Immature natural killer cell (primary cell): ENCODE results near the gene MIPOL1. TPM values are rescaled to one million over a fixed set of nuclear protein-coding genes. Genes with fewer than 3 reads are reported as not detected.
"Not testable (repeated sequence)": the region's sequence is repeated elsewhere in the genome, so short reads cannot be mapped to it uniquely, and the experiment has no call there.

Experiments used
- DNase-seq, 3 donors: peaks; one replicate each; pipeline ENCODE4 v3.0.0; 2022; ENCODE audit warnings: mixed read lengths in 1 of 3
- H3K27ac Mint-ChIP-seq, 6 donors: one replicate each; pipeline ENCODE4 v1.8.0; 2020; ENCODE audit warnings: mixed read lengths in 6 of 6, mild to moderate bottlenecking in 5 of 6, inconsistent platforms in 4 of 6, moderate library complexity in 3 of 6
- H3K27me3 Mint-ChIP-seq, 3 donors: one replicate each; pipeline ENCODE4 v1.8.0; 2020 to 2021; ENCODE audit warnings: low read depth in 3 of 3, mild to moderate bottlenecking in 3 of 3, mixed read lengths in 3 of 3, moderate library complexity in 3 of 3, inconsistent platforms in 1 of 3
- H3K36me3 Mint-ChIP-seq, 3 donors: one replicate each; pipeline ENCODE4 v1.8.0; 2020; ENCODE audit warnings: mixed read lengths in 3 of 3, inconsistent platforms in 2 of 3, mild to moderate bottlenecking in 2 of 3
- H3K4me1 Mint-ChIP-seq, 2 donors: one replicate each; pipeline ENCODE4 v1.8.0; 2020; ENCODE audit warnings: inconsistent platforms in 2 of 2, mild to moderate bottlenecking in 2 of 2, mixed read lengths in 2 of 2, moderate library complexity in 1 of 2
- H3K4me3 Mint-ChIP-seq, 5 donors: one replicate each; pipeline ENCODE4 v1.8.0; 2020; ENCODE audit warnings: mild to moderate bottlenecking in 5 of 5, mixed read lengths in 5 of 5, inconsistent platforms in 3 of 5, moderate library complexity in 3 of 5
- H3K9me3 Mint-ChIP-seq, 6 donors: one replicate each; pipeline ENCODE4 v1.8.0; 2020; ENCODE audit warnings: mild to moderate bottlenecking in 6 of 6, mixed read lengths in 6 of 6, inconsistent platforms in 4 of 6, moderate library complexity in 3 of 6
- polyA plus RNA-seq, 3 donors: library from polyadenylated mRNA; unstranded; fragments of 300-500 nt; fragmentation: Illumina TruSeq; gene quantifications; one replicate each; pipeline ENCODE4 v1.2.3, GENCODE V29; 2021

Gene MIPOL1
- polyA plus RNA-seq, 3 donors from 2014 or later: not detected

DNA sequence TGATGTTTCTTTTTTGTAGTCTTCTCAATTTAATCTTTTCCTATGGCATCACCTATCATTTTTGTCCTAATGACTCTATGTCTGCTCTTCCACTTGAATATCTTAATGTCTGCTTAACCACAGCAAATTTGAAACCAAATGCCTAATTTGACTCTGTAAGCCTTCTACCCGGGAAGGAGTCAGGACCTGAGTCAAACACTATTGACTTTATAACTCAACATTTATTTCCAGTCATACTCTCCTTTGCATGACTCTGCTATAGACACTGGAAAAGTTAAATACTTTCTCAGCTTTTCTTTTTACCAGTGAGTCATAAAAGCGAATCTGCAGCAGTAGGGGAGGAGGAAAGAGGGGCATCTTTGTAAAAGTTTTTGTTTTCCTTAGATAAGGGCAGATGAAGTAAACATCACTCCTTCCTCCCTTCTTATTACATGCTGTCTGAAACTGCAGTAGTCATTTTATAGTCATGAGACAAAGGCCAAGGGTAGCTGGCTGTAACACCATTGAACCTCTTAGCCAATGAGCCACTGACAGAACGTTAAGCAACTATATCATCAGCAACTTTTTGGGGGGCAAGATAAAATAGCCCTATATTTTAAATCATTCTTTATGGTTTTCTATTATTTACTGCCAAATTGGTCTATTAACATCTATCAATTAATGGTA lies 179.3 kb downstream of the MIPOL1 start:
- Mint-ChIP-seq H3K27me3 (no peaks in the 10 kb centered on the region), H3K27ac (no peak overlapping the region), H3K4me3 (no peak overlapping the region)

GRCh38 chr14:37384870-37385596 lies 187.3 kb downstream of the MIPOL1 start:
- Mint-ChIP-seq H3K4me1 (no peaks in the 10 kb centered on the region), H3K36me3 (peaks cover 0 to 6% (median 3%) of the 10 kb centered on the region in 3 donors), H3K9me3 (peaks cover 5 to 35% (median 11%) of the 10 kb centered on the region in 6 donors), H3K27ac (no peak overlapping the region), H3K27me3 (peaks cover 0 to 2% (median 0%) of the 10 kb centered on the region in 3 donors), H3K4me3 (no peak overlapping the region)
- no peak for DNase-seq

More for the DNA sequence above, 179.3 kb downstream of the MIPOL1 start:
- no peaks in the 10 kb centered on the region for H3K36me3 Mint-ChIP-seq
- no peaks in the 10 kb centered on the region for H3K4me1 Mint-ChIP-seq
- peaks cover 6 to 55% (median 24%) of the 10 kb centered on the region in 6 donors for H3K9me3 Mint-ChIP-seq
- DNase-seq: no peak

DNA sequence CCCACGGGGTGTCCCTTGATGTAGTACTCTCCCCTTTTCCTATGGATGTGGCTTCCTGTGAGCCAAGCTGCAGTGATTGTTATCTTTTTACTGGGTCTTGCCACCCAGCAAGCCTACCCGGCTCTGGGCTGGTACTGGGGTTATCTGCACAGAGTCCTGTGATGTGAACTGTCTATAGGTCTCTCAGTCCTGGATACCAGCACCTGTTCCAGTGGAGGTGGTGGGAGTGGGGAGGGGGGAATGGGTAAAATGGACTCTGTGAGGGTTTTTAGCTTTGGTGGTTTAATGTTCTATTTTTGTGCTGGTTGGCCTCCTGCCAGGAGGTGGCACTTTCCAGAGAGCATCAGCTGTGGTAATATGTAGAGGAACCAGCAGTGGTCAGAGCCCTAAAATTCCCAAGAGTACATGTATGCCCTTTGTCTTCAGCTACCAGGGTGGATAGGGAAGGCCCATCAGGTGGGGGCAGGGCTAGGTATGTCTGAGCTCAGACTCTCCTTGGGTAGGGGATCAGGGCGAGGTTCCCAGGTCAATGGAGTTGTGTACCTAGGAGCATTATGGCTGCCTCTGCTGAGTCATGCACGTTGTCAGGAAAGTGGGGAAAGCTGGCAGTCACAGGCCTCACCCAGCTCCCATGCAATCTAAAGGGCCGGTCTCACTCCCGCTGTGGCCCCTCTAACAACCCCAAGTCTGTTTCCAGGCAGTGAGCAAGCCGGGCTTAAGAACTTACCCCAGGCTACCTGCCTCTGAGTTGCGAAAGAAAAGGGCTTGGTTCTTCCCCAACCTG lies 199.6 kb downstream of the MIPOL1 start:
- not testable (repeated sequence) for H3K36me3 Mint-ChIP-seq, H3K4me3 Mint-ChIP-seq, H3K4me1 Mint-ChIP-seq, H3K27me3 Mint-ChIP-seq, H3K27ac Mint-ChIP-seq, DNase-seq
- H3K9me3 Mint-ChIP-seq: peaks cover 21 to 72% (median 44%) of the 10 kb centered on the region in 6 donors

DNA sequence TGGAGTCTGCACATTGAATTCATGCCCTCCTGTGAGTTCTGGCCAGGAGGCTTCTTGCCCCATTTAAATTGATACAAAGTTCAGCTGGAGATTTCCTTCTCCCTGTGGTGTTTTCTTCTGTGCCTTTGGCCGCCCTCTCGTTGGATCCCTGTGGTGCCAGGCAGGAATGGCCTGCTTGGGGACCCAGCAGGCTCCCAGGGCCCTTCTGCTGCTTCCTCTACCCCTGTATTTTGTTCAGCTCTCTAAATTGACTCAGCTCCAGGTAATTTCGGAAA lies 200.1 kb downstream of the MIPOL1 start:
- peaks cover 21 to 67% (median 44%) of the 10 kb centered on the region in 6 donors for H3K9me3 Mint-ChIP-seq
- H3K4me1 Mint-ChIP-seq: no peaks in the 10 kb centered on the region
- H3K27ac Mint-ChIP-seq: no peak overlapping the region
- no peak overlapping the region for H3K4me3 Mint-ChIP-seq
- DNase-seq: no peak
- H3K36me3 Mint-ChIP-seq: peaks cover 0 to 4% (median 0%) of the 10 kb centered on the region in 3 donors
- H3K27me3 Mint-ChIP-seq: peaks cover 0 to 7% (median 2%) of the 10 kb centered on the region in 3 donors

DNA sequence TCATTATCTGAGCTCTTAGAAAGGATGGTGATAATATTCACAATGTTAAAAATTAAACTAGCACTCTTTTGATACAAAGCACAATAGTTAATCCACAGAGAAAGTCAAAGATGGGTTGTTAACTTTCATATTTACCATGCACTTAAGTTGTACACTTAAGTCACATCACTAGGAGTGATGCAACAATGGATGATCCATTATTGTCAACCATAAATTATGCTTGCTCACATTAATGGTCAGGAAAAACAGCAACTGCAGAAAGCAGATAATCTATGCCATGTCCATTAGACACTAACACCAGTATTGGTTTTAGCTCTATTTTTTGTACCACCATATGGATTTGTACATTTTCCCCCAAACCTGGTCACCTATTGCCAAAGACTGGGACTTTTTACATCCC lies 201.8 kb downstream of the MIPOL1 start:
- Mint-ChIP-seq H3K27me3 (peaks cover 0 to 7% (median 2%) of the 10 kb centered on the region in 3 donors), H3K36me3 (peaks cover 0 to 4% (median 0%) of the 10 kb centered on the region in 3 donors), H3K9me3 (peaks cover 18 to 62% (median 38%) of the 10 kb centered on the region in 6 donors), H3K27ac (no peak overlapping the region), H3K4me1 (no peaks in the 10 kb centered on the region), H3K4me3 (no peak overlapping the region)
- DNase-seq: no peak

- Mint-ChIP-seq H3K4me1 (no peaks in the 10 kb centered on the region), H3K4me3 (no peak overlapping the region), H3K27me3 (peaks cover 0 to 6% (median 2%) of the 10 kb centered on the region in 3 donors), H3K36me3 (peaks cover 0 to 4% (median 0%) of the 10 kb centered on the region in 3 donors), H3K9me3 (peaks cover 7 to 53% (median 29%) of the 10 kb centered on the region in 6 donors), H3K27ac (no peak overlapping the region)
- no peak for DNase-seq
Observed at GRCh38 chr14:37401093-37401492, 203.4 kb downstream of the MIPOL1 start.

- Mint-ChIP-seq H3K4me1 (no peaks in the 10 kb centered on the region), H3K27ac (no peak overlapping the region), H3K4me3 (no peak overlapping the region), H3K27me3 (peaks cover 0 to 2% (median 0%) of the 10 kb centered on the region in 3 donors), H3K9me3 (peaks cover 11 to 35% (median 15%) of the 10 kb centered on the region in 6 donors), H3K36me3 (no peaks in the 10 kb centered on the region)
- no peak for DNase-seq
Observed at GRCh38 chr14:37403626-37404025, 205.9 kb downstream of the MIPOL1 start.

DNA sequence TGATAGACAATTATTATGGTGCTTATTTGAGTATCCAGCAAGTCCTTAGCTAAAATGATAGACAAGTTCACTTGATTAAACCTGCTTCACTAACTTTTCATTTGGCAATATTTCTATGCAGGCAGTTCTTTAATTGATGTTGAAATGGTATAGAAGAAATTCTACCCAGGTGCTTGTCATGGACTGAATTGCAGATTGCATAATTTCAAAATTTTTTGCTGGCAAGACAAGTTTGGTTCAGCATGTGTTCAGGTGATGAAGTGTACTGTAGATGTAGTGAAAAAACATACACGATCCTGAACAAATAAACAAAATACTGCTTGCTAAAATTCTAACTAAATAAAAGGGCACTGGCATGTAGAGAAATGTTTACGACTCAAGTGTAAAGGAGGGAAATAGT lies 208.4 kb downstream of the MIPOL1 start:
- no peak for DNase-seq
- H3K4me3 Mint-ChIP-seq: no peak overlapping the region
- peaks cover 0 to 2% (median 0%) of the 10 kb centered on the region in 3 donors for H3K27me3 Mint-ChIP-seq
- H3K27ac Mint-ChIP-seq: no peak overlapping the region
- no peaks in the 10 kb centered on the region for H3K36me3 Mint-ChIP-seq
- H3K9me3 Mint-ChIP-seq: peaks cover 3 to 18% (median 7%) of the 10 kb centered on the region in 6 donors
- H3K4me1 Mint-ChIP-seq: no peaks in the 10 kb centered on the region

GRCh38 chr14:37411079-37411735 lies 213.5 kb downstream of the MIPOL1 start:
- H3K4me3 Mint-ChIP-seq: no peak overlapping the region
- H3K27me3 Mint-ChIP-seq: no peaks in the 10 kb centered on the region
- H3K27ac Mint-ChIP-seq: no peak overlapping the region
- no peaks in the 10 kb centered on the region for H3K4me1 Mint-ChIP-seq
- H3K9me3 Mint-ChIP-seq: peaks cover 4 to 20% (median 10%) of the 10 kb centered on the region in 6 donors
- no peak for DNase-seq
- no peaks in the 10 kb centered on the region for H3K36me3 Mint-ChIP-seq

DNA sequence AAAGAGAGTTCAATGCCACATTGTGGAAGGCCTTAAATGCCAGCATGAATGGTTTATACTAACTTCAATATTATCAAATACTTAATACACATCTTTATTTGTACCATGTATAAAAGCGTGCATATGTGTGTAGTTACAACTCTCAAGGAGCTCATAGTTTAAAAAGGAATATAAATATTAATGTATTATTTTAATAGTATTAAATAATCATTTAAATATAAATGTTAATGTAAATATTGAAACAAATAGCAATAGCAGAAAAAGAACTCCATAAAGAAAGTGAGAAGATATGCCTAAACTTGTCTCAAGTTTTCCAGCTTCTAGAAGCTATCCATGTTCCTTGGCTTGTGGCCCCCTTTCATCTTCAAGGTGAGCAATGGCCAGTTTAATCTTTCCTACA lies 215.3 kb downstream of the MIPOL1 start:
- Mint-ChIP-seq H3K9me3 (peaks cover 7 to 20% (median 14%) of the 10 kb centered on the region in 6 donors), H3K27ac (no peak overlapping the region), H3K36me3 (no peaks in the 10 kb centered on the region), H3K4me1 (no peaks in the 10 kb centered on the region), H3K27me3 (no peaks in the 10 kb centered on the region), H3K4me3 (no peak overlapping the region)
- no peak for DNase-seq

- Mint-ChIP-seq H3K36me3 (no peaks in the 10 kb centered on the region), H3K27ac (no peak overlapping the region), H3K9me3 (peaks cover 4 to 20% (median 14%) of the 10 kb centered on the region in 6 donors), H3K27me3 (no peaks in the 10 kb centered on the region), H3K4me3 (no peak overlapping the region), H3K4me1 (no peaks in the 10 kb centered on the region)
- DNase-seq: no peak
Observed at GRCh38 chr14:37413504-37414003, 215.8 kb downstream of the MIPOL1 start.

DNA sequence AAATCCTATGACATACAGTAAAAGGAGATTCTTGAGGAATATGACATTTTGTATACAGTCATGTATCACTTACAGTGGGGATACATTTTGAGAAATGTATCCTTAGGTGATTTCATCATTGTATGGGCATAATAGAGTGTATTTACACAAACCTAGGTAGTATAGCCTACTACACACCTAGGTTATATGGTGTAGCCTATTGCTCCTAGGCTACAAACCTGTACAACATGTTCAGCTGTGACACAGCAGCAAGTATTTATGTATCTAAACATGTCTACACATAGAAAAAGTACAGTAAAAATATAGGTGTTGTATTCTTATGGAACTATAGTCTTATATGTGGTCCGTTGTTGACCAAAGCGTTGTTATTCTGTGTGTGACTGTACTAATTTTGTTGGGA lies 218.5 kb downstream of the MIPOL1 start:
- no peaks in the 10 kb centered on the region for H3K4me1 Mint-ChIP-seq
- no peak overlapping the region for H3K4me3 Mint-ChIP-seq
- peaks cover 3 to 25% (median 17%) of the 10 kb centered on the region in 6 donors for H3K9me3 Mint-ChIP-seq
- H3K27ac Mint-ChIP-seq: no peak overlapping the region
- no peaks in the 10 kb centered on the region for H3K27me3 Mint-ChIP-seq
- no peaks in the 10 kb centered on the region for H3K36me3 Mint-ChIP-seq
- DNase-seq: no peak

- Mint-ChIP-seq H3K4me1 (no peaks in the 10 kb centered on the region), H3K36me3 (no peaks in the 10 kb centered on the region), H3K9me3 (peaks cover 3 to 25% (median 17%) of the 10 kb centered on the region in 6 donors), H3K4me3 (no peak overlapping the region), H3K27me3 (no peaks in the 10 kb centered on the region), H3K27ac (no peak overlapping the region)
- no peak for DNase-seq
Observed at GRCh38 chr14:37417151-37417550, 219.4 kb downstream of the MIPOL1 start.
